HEK293T (cell line): ENCODE data around the gene RPS21.

Source experiments
- BHLHE40 ChIP-seq: fragments of 450-650 bp; IDR thresholded peaks from 2 replicates; pipeline ENCODE4 v1.6.1; 2016; ENCODE audit warnings: mild to moderate bottlenecking, moderate library complexity, borderline replicate concordance
- FOXM1 ChIP-seq: fragments of 450-650 bp; IDR thresholded peaks from 2 replicates; pipeline ENCODE4 v1.6.1; 2017; ENCODE audit warnings: mild to moderate bottlenecking, borderline replicate concordance
- SUZ12 ChIP-seq: fragments of 450-650 bp; IDR thresholded peaks from 2 replicates; pipeline ENCODE4 v1.6.1; 2016; ENCODE audit warnings: mild to moderate bottlenecking
- TF ChIP-seq, protein P1 (sequence below): fragments of 450-650 bp; IDR thresholded peaks from 2 replicates; pipeline ENCODE4 v1.6.1; 2016

DNA sequence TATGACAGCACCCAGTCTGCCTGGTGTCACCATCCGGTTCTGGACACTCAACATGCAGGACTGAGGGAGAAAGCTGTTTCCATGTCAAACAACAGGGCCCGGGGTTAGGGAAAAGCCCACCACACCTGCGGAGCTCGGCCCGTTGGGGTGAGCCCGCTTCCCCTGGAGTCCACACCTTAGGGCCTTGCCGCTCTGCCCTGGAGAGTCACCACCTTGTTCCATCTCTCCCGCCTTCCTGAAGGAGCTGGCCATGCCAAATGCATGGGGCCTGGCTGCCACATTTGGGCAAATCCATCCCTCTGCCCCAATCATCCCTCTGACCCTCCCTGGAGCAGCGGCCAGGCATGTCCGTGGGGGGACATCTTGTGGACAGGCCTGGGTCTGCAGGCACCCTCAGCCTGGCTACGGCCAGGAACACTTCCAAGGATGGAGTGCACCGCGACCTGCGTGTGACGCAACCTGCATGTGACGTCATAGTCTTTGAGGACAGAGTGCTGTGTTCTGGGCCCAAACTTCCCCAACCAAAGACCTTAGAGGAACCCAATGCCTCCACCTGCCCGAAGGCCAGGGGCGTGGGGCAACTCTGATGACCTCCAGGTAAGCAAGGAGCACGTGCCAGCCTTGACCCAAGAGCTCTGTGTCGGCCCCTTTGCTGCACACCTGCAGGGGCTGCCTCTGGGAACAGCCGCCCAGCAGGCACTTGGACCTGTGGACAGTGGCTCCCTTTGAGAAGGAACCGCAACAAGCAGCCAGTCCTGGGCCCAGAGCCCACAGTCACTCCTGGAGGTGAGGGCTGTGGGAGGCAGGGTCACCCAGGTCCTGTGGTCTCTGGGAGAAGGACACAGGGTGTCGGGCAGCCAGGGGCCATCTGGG, 18.4 kb downstream of the RPS21 start:
- TF ChIP-seq SUZ12 (no peak), FOXM1 (no peak), BHLHE40 (no peak)
- TF ChIP-seq, protein P1, sequence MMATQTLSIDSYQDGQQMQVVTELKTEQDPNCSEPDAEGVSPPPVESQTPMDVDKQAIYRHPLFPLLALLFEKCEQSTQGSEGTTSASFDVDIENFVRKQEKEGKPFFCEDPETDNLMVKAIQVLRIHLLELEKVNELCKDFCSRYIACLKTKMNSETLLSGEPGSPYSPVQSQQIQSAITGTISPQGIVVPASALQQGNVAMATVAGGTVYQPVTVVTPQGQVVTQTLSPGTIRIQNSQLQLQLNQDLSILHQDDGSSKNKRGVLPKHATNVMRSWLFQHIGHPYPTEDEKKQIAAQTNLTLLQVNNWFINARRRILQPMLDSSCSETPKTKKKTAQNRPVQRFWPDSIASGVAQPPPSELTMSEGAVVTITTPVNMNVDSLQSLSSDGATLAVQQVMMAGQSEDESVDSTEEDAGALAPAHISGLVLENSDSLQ = no peak
